DOHH2 (cell line): Measurements from ENCODE around the gene RPS8.
"Not testable (repeated sequence)": the region's sequence is repeated elsewhere in the genome, so short reads cannot be mapped to it uniquely, and the experiment has no call there.

Source experiments
- H3F3A ChIP-seq: fragments of 200-600 bp; sonication (generic), shearing (Covaris generic); 2 replicates; pipeline ENCODE4 v1.6.0; 2016; ENCODE audit warnings: antibody characterized with exemption, mild to moderate bottlenecking; ENCODE audit not compliant: control insufficient read depth, insufficient read depth
- H3K27ac ChIP-seq: fragments of 200-600 bp; sonication (generic); 2 replicates; pipeline ENCODE4 v1.5.1; 2014; ENCODE audit warnings: low read depth, mild to moderate bottlenecking, low read length, moderate library complexity
- H3K27me3 ChIP-seq: fragments of 200-600 bp; sonication (generic); 2 replicates; pipeline ENCODE4 v1.6.1; 2014; ENCODE audit warnings: mild to moderate bottlenecking, low read length, mixed read lengths; ENCODE audit not compliant: control insufficient read depth
- H3K36me3 ChIP-seq: fragments of 200-600 bp; sonication (generic); 2 replicates; pipeline ENCODE4 v1.6.1; 2014; ENCODE audit warnings: mild to moderate bottlenecking, low read length, moderate library complexity, mixed read lengths; ENCODE audit not compliant: control insufficient read depth
- H3K4me1 ChIP-seq: fragments of 200-600 bp; sonication (generic); 2 replicates; pipeline ENCODE4 v1.6.1; 2014; ENCODE audit warnings: mild to moderate bottlenecking, low read length, mixed read lengths; ENCODE audit not compliant: control insufficient read depth
- H3K4me2 ChIP-seq: fragments of 200-600 bp; sonication (generic); 2 replicates; pipeline ENCODE4 v1.6.0; 2014; ENCODE audit warnings: mild to moderate bottlenecking, low read length, moderate library complexity
- H3K4me3 ChIP-seq: fragments of 200-600 bp; sonication (generic); 2 replicates; pipeline ENCODE4 v1.5.1; 2014; ENCODE audit warnings: mild to moderate bottlenecking, low read length, mixed read lengths
- H3K79me2 ChIP-seq: fragments of 200-600 bp; sonication (generic); 2 replicates; pipeline ENCODE4 v1.6.1; 2014; ENCODE audit warnings: mild to moderate bottlenecking, low read length, mixed read lengths; ENCODE audit not compliant: control insufficient read depth
- H3K9me2 ChIP-seq: fragments of 200-600 bp; sonication (generic); replicated peaks from 2 replicates; pipeline ENCODE4 v1.6.1; 2014; ENCODE audit warnings: mild to moderate bottlenecking, low read length, mixed read lengths; ENCODE audit not compliant: control insufficient read depth
- H3K9me3 ChIP-seq: fragments of 200-600 bp; sonication (generic); 2 replicates; pipeline ENCODE4 v1.6.1; 2014; ENCODE audit warnings: antibody characterized with exemption, low read length, mixed read lengths; ENCODE audit not compliant: control insufficient read depth, insufficient read depth
- H4K20me1 ChIP-seq: fragments of 200-600 bp; sonication (generic); 2 replicates; pipeline ENCODE4 v1.6.0; 2014; ENCODE audit warnings: low read depth, mild to moderate bottlenecking, antibody characterized with exemption, low read length, moderate library complexity; ENCODE audit not compliant: control insufficient read depth, insufficient read depth
- EZH2phosphoT487 ChIP-seq: fragments of 200-600 bp; sonication (generic); IDR thresholded peaks from 2 replicates; pipeline ENCODE4 v1.6.1; 2017; ENCODE audit warnings: borderline replicate concordance, mild to moderate bottlenecking, antibody characterized with exemption, low read length, moderate library complexity, mixed read lengths
- TF ChIP-seq, protein P1 (sequence below): fragments of 200-600 bp; sonication (generic); IDR thresholded peaks from one replicate; pipeline ENCODE4 v1.5.1; 2014; ENCODE audit warnings: antibody characterized with exemption, mild to moderate bottlenecking, low read depth, low read length; ENCODE audit not compliant: poor library complexity, severe bottlenecking

Gene RPS8

DNA sequence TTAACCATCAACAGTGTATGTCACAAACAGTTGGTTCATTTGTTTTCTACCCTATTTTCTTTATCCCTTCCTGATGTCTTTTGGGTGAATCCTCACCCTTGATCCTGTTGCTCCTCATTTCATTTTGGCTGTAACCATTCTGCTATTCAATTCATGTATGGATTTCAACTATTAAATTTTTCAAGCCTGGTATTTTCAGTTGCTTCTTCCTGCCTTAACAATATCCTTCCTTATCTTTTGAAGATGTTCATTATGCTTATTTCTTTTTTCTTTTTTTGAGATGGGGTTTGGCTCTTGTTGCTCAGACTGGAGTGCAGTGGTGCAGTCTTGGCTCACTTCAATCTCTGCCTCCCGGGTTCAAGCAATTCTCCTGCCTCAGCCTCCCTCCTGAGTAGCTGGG is 41.6 kb upstream of the RPS8 start:
- H3K9me3 ChIP-seq, result no peaks in the 10 kb centered on the region
- H3K9me2 ChIP-seq, result no peaks in the 10 kb centered on the region
- no peak overlapping the region for H3K4me3 ChIP-seq
- H3K36me3 ChIP-seq, result no peaks in the 10 kb centered on the region
- TF ChIP-seq, protein P1, sequence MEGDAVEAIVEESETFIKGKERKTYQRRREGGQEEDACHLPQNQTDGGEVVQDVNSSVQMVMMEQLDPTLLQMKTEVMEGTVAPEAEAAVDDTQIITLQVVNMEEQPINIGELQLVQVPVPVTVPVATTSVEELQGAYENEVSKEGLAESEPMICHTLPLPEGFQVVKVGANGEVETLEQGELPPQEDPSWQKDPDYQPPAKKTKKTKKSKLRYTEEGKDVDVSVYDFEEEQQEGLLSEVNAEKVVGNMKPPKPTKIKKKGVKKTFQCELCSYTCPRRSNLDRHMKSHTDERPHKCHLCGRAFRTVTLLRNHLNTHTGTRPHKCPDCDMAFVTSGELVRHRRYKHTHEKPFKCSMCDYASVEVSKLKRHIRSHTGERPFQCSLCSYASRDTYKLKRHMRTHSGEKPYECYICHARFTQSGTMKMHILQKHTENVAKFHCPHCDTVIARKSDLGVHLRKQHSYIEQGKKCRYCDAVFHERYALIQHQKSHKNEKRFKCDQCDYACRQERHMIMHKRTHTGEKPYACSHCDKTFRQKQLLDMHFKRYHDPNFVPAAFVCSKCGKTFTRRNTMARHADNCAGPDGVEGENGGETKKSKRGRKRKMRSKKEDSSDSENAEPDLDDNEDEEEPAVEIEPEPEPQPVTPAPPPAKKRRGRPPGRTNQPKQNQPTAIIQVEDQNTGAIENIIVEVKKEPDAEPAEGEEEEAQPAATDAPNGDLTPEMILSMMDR, result no peak
- no peak for TF ChIP-seq EZH2phosphoT487
- H4K20me1 ChIP-seq, result no peaks in the 10 kb centered on the region
- no peaks in the 10 kb centered on the region for H3K27me3 ChIP-seq
- H3K27ac ChIP-seq, result no peak overlapping the region; the same call in 1 of the 2 replicates
- peaks cover 41% of the 10 kb centered on the region for H3K4me1 ChIP-seq
- peaks cover 26% of the 10 kb centered on the region for H3F3A ChIP-seq
- H3K79me2 ChIP-seq, result no peaks in the 10 kb centered on the region
- no peak overlapping the region for H3K4me2 ChIP-seq

DNA sequence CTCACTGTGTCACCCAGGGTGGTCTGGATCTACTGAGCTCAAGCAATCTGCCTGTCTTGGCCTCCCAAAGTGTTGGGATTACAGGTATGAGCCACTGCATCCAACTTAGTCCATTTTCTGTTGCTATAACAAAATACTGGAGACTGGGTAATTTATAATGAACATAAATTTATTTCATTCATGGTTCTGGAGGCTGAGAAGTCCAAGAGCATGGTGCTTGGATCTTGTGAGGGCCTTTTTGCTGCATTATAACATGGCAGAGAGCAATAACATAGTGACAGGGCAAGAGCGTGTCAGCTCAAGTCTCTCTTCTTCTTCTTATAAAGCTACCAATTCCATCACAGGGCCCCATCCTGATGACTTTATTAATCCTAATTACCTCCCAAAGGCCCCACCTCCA is 39.3 kb upstream of the RPS8 start:
- Histone ChIP-seq H3K27me3 (no peaks in the 10 kb centered on the region), H3K9me3 (no peaks in the 10 kb centered on the region), H3K4me3 (no peak overlapping the region), H3K4me2 (no peak overlapping the region), H3K79me2 (peaks cover 19% of the 10 kb centered on the region), H3K36me3 (peaks cover 13% of the 10 kb centered on the region), H4K20me1 (no peaks in the 10 kb centered on the region), H3K4me1 (peaks cover 33% of the 10 kb centered on the region), H3F3A (peaks cover 13% of the 10 kb centered on the region), H3K27ac (no peak overlapping the region), H3K9me2 (no peaks in the 10 kb centered on the region)
- TF ChIP-seq, protein P1, result no peak
- no peak for TF ChIP-seq EZH2phosphoT487

DNA sequence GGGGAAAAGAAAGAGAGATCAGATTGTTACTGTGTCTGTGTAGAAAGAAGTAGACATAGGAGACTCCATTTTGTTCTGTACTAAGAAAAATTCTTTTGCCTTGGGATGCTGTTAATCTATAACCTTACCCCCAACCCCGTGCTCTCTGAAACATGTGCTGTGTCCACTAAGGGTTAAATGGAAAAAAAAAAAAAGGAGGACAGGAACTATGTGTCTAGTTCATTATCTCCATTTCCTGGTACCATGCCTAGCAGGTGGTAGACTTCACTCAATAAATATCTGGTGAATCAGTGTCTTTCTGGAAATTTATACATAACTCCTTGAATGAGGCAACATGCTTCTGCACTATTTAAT is 36.4 kb upstream of the RPS8 start:
- H3K27ac ChIP-seq, result peak overlapping the region; percentile 61

DNA sequence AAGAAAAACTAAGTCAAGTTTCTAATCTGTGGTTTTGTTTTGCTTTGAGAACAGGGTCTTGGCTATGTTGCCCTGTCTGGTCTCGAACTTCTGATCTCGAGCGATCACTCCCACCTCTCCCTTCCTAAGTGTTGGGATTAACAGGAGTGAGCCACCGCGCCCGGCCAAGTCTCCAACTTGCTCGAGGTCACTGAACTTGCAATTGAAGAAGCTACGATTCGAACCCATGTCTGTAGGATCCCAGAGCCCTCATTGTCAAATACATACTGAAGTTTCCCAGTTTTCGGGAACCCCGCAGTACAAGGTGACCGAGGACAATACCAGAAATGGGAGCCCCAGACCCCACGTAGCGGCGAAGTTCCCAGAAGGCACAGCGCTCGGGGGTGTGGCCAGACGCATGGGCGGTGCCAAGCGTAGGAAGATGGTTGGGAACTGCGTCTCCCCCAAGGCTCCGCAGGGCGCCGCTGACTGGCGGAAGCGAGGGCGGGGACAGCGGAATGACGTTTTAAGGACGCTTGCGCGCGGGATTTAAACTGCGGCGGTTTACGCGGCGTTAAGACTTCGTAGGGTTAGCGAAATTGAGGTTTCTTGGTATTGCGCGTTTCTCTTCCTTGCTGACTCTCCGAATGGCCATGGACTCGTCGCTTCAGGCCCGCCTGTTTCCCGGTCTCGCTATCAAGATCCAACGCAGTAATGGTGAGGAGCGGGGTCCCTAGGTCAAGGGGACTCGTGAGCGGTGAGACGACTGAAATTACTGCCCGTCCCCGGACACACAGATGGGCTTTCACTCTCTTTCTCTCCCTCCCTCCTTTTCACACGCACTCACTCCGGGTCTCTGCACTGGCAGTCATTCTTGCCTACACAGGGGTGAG is 35.8 kb upstream of the RPS8 start, which contains the start of gene KIF2C:
TSS of gene KIF2C (plus strand) at position 531 of the 872 bp plus-strand sequence. CDS start at position 627, 96 bp downstream.
- no peaks in the 10 kb centered on the region for H3K9me2 ChIP-seq
- peaks cover 3% of the 10 kb centered on the region; the same call in 1 of the 2 replicates for H3F3A ChIP-seq
- H3K4me2 ChIP-seq, result peak within 1 kb of the TSS; percentile 83
- peaks cover 28% of the 10 kb centered on the region for H3K4me1 ChIP-seq
- H3K9me3 ChIP-seq, result no peaks in the 10 kb centered on the region
- no peaks in the 10 kb centered on the region for H3K27me3 ChIP-seq
- no peaks in the 10 kb centered on the region for H4K20me1 ChIP-seq
- H3K36me3 ChIP-seq, result peaks cover 44% of the 10 kb centered on the region
- H3K4me3 ChIP-seq, result peak within 1 kb of the TSS; percentile 88
- H3K79me2 ChIP-seq, result peaks cover 53% of the 10 kb centered on the region
- peak within 1 kb of the TSS; percentile 61 for H3K27ac ChIP-seq
- no peak for TF ChIP-seq EZH2phosphoT487

More for the DNA sequence above, 36.4 kb upstream of the RPS8 start:
- peak overlapping the region; percentile 83 for H3K4me2 ChIP-seq
- peaks cover 47% of the 10 kb centered on the region for H3K79me2 ChIP-seq
- not testable (repeated sequence) for H3K9me3 ChIP-seq, H4K20me1 ChIP-seq, H3F3A ChIP-seq, H3K27me3 ChIP-seq, H3K9me2 ChIP-seq
- H3K4me3 ChIP-seq, result peak overlapping the region; percentile 88
- peaks cover 38% of the 10 kb centered on the region for H3K36me3 ChIP-seq
- peaks cover 28% of the 10 kb centered on the region for H3K4me1 ChIP-seq
